Activated CD8-positive, alpha-beta T cell treated with anti-CD3 and anti-CD28 coated beads for 36 hours (primary cell): ENCODE results near the gene TRIM9. TPM values are rescaled to one million over a fixed set of nuclear protein-coding genes. Genes with fewer than 3 reads are reported as not detected.

ENCODE experiments used
- ATAC-seq: fragments of 200-7000 bp; cut with Tn5 transposase; one replicate; pipeline ENCODE4 v1.10.0; 2021; ENCODE audit warnings: mild to moderate bottlenecking, moderate library complexity
- CTCF ChIA-PET: fragments of 350-600 bp; sonication (Branson Sonifier 250); formaldehyde crosslinking; loops from one replicate; lab custom pipeline; 2021; ENCODE audit warnings: antibody characterized with exemption; lab: Charles Lee
- POLR2A ChIA-PET: fragments of 350-600 bp; sonication (Branson Sonifier 250); formaldehyde crosslinking; loops from one replicate; lab custom pipeline; 2021; ENCODE audit warnings: antibody characterized with exemption; lab: Charles Lee
- DNase-seq: peaks from one replicate; pipeline ENCODE4 v3.0.0-alpha.2; 2020
- H3K27ac Mint-ChIP-seq: one replicate; pipeline ENCODE4 v1.8.0; 2021; ENCODE audit warnings: mild to moderate bottlenecking, mixed read lengths
- H3K27me3 Mint-ChIP-seq: one replicate; pipeline ENCODE4 v1.8.0; 2021; ENCODE audit warnings: mixed read lengths
- H3K36me3 Mint-ChIP-seq: one replicate; pipeline ENCODE4 v1.8.0; 2021; ENCODE audit warnings: low read depth, mixed read lengths
- H3K4me1 Mint-ChIP-seq: one replicate; pipeline ENCODE4 v1.8.0; 2021; ENCODE audit warnings: low read depth, mixed read lengths
- H3K4me3 Mint-ChIP-seq: one replicate; pipeline ENCODE4 v1.8.0; 2021; ENCODE audit warnings: mild to moderate bottlenecking, moderate library complexity, mixed read lengths
- H3K9me3 Mint-ChIP-seq: one replicate; pipeline ENCODE4 v1.8.0; 2021; ENCODE audit warnings: mixed read lengths
- CTCF ChIP-seq: fragments of 200-600 bp; IDR thresholded peaks from one replicate; pipeline ENCODE4 v1.8.0; 2022; ENCODE audit warnings: antibody characterized with exemption, mild to moderate bottlenecking
- intact Hi-C: fragments of 100-400 bp; cut with micrococcal nuclease; formaldehyde crosslinking; loops from one replicate; pipeline ENCODE4 v1.10.0; 2022
- total RNA-seq, 2 experiments: library from RNA; stranded (reverse); gene quantifications; one replicate each; pipeline ENCODE4 v1.2.3, GENCODE V29; 2021

Gene TRIM9
- total RNA-seq, 2 experiments from 2014 or later: 6.5 to 7.2 TPM

GRCh38 chr14:50979941-50980850 is 114.7 kb downstream of the TRIM9 start:
- ATAC-seq (no peak), DNase-seq (no peak)
- no peak overlapping the region for H3K4me3 Mint-ChIP-seq
- no peak for TF ChIP-seq CTCF
- H3K27ac Mint-ChIP-seq: no peak overlapping the region
- POLR2A ChIA-PET: interaction anchor here (0.7 kb wide), 1 partner anchor 109 kb away, joined by 3 read pairs; no protein-coding TSS in a partner anchor
- no peaks in the 10 kb centered on the region for H3K27me3 Mint-ChIP-seq
- CTCF ChIA-PET: no interaction called here
- no peaks in the 10 kb centered on the region for H3K4me1 Mint-ChIP-seq
- no peaks in the 10 kb centered on the region for H3K9me3 Mint-ChIP-seq
- intact Hi-C loops: no loop called here
- H3K36me3 Mint-ChIP-seq: no peaks in the 10 kb centered on the region

- Mint-ChIP-seq H3K36me3 (no peaks in the 10 kb centered on the region), H3K4me3 (no peak overlapping the region), H3K9me3 (no peaks in the 10 kb centered on the region), H3K4me1 (no peaks in the 10 kb centered on the region), H3K27ac (no peak overlapping the region), H3K27me3 (no peaks in the 10 kb centered on the region)
- no peak for TF ChIP-seq CTCF
- no peak for DNase-seq
- no peak for ATAC-seq
- ChIA-PET POLR2A (no interaction called here), CTCF (no interaction called here)
- intact Hi-C loops: no loop called here
Observed at GRCh38 chr14:50978888-50979287, 116.0 kb downstream of the TRIM9 start.

GRCh38 chr14:50978529-50978871 is 116.4 kb downstream of the TRIM9 start:
- Mint-ChIP-seq H3K9me3 (no peaks in the 10 kb centered on the region), H3K27ac (no peak overlapping the region), H3K4me3 (no peak overlapping the region), H3K4me1 (no peaks in the 10 kb centered on the region), H3K36me3 (no peaks in the 10 kb centered on the region), H3K27me3 (no peaks in the 10 kb centered on the region)
- no peak for DNase-seq
- intact Hi-C loops: no loop called here
- ChIA-PET CTCF (no interaction called here), POLR2A (no interaction called here)
- no peak for TF ChIP-seq CTCF
- ATAC-seq: no peak

GRCh38 chr14:50977863-50978528 is 116.9 kb downstream of the TRIM9 start:
- DNase-seq: no peak
- no peaks in the 10 kb centered on the region for H3K4me1 Mint-ChIP-seq
- CTCF ChIA-PET: no interaction called here
- no peaks in the 10 kb centered on the region for H3K27me3 Mint-ChIP-seq
- intact Hi-C loops: no loop called here
- POLR2A ChIA-PET: no interaction called here
- no peak overlapping the region for H3K4me3 Mint-ChIP-seq
- no peak overlapping the region for H3K27ac Mint-ChIP-seq
- ATAC-seq: no peak
- TF ChIP-seq CTCF: no peak
- no peaks in the 10 kb centered on the region for H3K9me3 Mint-ChIP-seq
- no peaks in the 10 kb centered on the region for H3K36me3 Mint-ChIP-seq

GRCh38 chr14:50974118-50974517 is 120.8 kb downstream of the TRIM9 start:
- no peak for ATAC-seq
- Mint-ChIP-seq H3K27me3 (peaks cover 2% of the 10 kb centered on the region), H3K36me3 (no peaks in the 10 kb centered on the region), H3K4me1 (no peaks in the 10 kb centered on the region), H3K4me3 (no peak overlapping the region), H3K9me3 (no peaks in the 10 kb centered on the region), H3K27ac (no peak overlapping the region)
- ChIA-PET POLR2A (no interaction called here), CTCF (no interaction called here)
- DNase-seq: no peak
- no peak for TF ChIP-seq CTCF
- intact Hi-C loops: no loop called here
